Subcutaneous abdominal adipose tissue (tissue), 5 donors: ENCODE results near the gene MXRA8.

Experiments used
- H3K27ac ChIP-seq: one replicate; pipeline ENCODE4 v1.7.0; 2013; ENCODE audit warnings: low read depth, mild to moderate bottlenecking, inconsistent platforms, low read length, moderate library complexity
- H3K27me3 ChIP-seq, 5 donors: one replicate each; pipeline ENCODE4 v1.7.0; 2013; ENCODE audit warnings: low read length in 5 of 5, inconsistent platforms in 1 of 5; ENCODE audit not compliant: control insufficient read depth in 5 of 5, insufficient read depth in 4 of 5
- H3K36me3 ChIP-seq, 5 donors: one replicate each; pipeline ENCODE4 v1.7.0; 2013; ENCODE audit warnings: low read length in 5 of 5; ENCODE audit not compliant: control insufficient read depth in 5 of 5, insufficient read depth in 5 of 5
- H3K4me1 ChIP-seq, 5 donors: one replicate each; pipeline ENCODE4 v1.7.0; 2013; ENCODE audit warnings: low read length in 5 of 5, mild to moderate bottlenecking in 3 of 5, moderate library complexity in 1 of 5; ENCODE audit not compliant: control insufficient read depth in 5 of 5, insufficient read depth in 5 of 5
- H3K4me3 ChIP-seq, 5 donors: one replicate each; pipeline ENCODE4 v1.7.0; 2013; ENCODE audit warnings: low read length in 5 of 5, low read depth in 1 of 5
- H3K9ac ChIP-seq, 5 donors: one replicate each; pipeline ENCODE4 v1.7.0; 2013; ENCODE audit warnings: low read length in 5 of 5, mild to moderate bottlenecking in 4 of 5, moderate library complexity in 3 of 5
- H3K9me3 ChIP-seq, 5 donors: one replicate each; pipeline ENCODE4 v1.7.0; 2013; ENCODE audit warnings: low read length in 5 of 5; ENCODE audit not compliant: control insufficient read depth in 5 of 5
- donor health status: healthy.
- donor health status: healthy.
- donor health status: healthy.
- donor health status: healthy.
- donor health status: healthy.

The MXRA8 gene

GRCh38 chr1:1336931-1337792 is 21.2 kb downstream of the MXRA8 start:
- H3K9ac ChIP-seq, result no peak overlapping the region
- no peak overlapping the region for H3K27ac ChIP-seq
- H3K4me1 ChIP-seq, result peaks cover 0 to 8% (median 3%) of the 10 kb centered on the region in 5 donors
- H3K36me3 ChIP-seq, result peaks cover 0 to 64% (median 45%) of the 10 kb centered on the region in 5 donors
- H3K27me3 ChIP-seq, result peaks cover 0 to 1% (median 0%) of the 10 kb centered on the region in 5 donors
- H3K9me3 ChIP-seq, result no peaks in the 10 kb centered on the region
- H3K4me3 ChIP-seq, result no peak overlapping the region

DNA sequence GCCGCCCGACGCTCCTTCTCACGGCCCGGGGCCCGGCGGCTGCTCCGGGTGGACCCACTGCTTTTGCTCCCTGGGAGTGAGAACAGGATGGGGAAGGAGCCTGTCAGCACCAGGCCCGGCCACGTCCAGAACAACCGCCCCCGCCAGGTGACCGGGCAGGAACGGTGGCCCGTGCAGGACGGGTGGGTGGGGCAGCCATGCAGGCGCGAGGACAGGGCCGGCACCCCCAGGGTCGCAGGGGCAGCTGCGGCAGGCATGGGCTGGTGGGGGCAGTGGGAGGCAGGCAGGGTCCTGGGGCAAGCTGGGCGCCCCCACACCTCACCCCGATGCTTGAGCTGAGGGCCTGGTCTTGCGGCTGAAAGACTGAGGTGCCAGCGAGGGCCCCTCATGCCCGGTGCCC is 21.9 kb downstream of the MXRA8 start:
- peaks cover 0 to 8% (median 3%) of the 10 kb centered on the region in 5 donors for H3K4me1 ChIP-seq
- peaks cover 0 to 4% (median 0%) of the 10 kb centered on the region in 5 donors for H3K27me3 ChIP-seq
- no peak overlapping the region for H3K9ac ChIP-seq
- peaks cover 0 to 58% (median 40%) of the 10 kb centered on the region in 5 donors for H3K36me3 ChIP-seq
- no peak overlapping the region for H3K27ac ChIP-seq
- no peaks in the 10 kb centered on the region for H3K9me3 ChIP-seq
- no peak overlapping the region for H3K4me3 ChIP-seq

- Histone ChIP-seq H3K9me3 (no peaks in the 10 kb centered on the region), H3K27ac (no peak overlapping the region), H3K9ac (no peak overlapping the region), H3K4me3 (no peak overlapping the region), H3K27me3 (peaks cover 0 to 4% (median 0%) of the 10 kb centered on the region in 5 donors), H3K4me1 (peaks cover 0 to 14% (median 7%) of the 10 kb centered on the region in 5 donors), H3K36me3 (peaks cover 0 to 52% (median 33%) of the 10 kb centered on the region in 5 donors)
Measured at GRCh38 chr1:1335792-1336248, 22.5 kb downstream of the MXRA8 start.

GRCh38 chr1:1335283-1335682 is 23.1 kb downstream of the MXRA8 start:
- no peak overlapping the region for H3K4me3 ChIP-seq
- H3K9me3 ChIP-seq, result no peaks in the 10 kb centered on the region
- peaks cover 0 to 17% (median 7%) of the 10 kb centered on the region in 5 donors for H3K4me1 ChIP-seq
- H3K36me3 ChIP-seq, result peaks cover 0 to 46% (median 28%) of the 10 kb centered on the region in 5 donors
- peaks cover 0 to 4% (median 0%) of the 10 kb centered on the region in 5 donors for H3K27me3 ChIP-seq
- no peak overlapping the region for H3K27ac ChIP-seq
- H3K9ac ChIP-seq, result no peak overlapping the region

DNA sequence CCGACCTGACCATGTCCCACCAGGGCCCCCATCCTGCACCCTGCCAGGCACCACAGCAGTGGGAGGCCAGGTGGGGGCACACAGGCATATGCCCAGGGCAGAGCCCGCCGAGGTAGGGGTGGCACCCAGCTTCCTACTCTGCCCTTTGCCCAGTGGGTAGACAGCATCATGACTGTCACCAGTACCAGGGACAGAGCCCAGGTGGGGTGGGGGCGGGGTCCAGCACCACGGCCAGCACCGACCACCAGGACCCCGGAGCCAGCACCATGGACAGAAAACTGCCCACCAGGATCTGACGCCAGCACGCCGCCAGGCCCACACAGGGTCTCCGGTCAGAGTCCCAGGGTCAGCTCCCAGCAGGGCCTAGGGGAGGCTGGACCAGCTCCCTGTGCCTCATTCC is 23.5 kb downstream of the MXRA8 start:
- Histone ChIP-seq H3K9ac (no peak overlapping the region), H3K4me3 (no peak overlapping the region), H3K27me3 (peaks cover 0 to 4% (median 0%) of the 10 kb centered on the region in 5 donors), H3K4me1 (peaks cover 0 to 17% (median 8%) of the 10 kb centered on the region in 5 donors), H3K9me3 (no peaks in the 10 kb centered on the region), H3K27ac (no peak overlapping the region), H3K36me3 (peaks cover 0 to 42% (median 24%) of the 10 kb centered on the region in 5 donors)

DNA sequence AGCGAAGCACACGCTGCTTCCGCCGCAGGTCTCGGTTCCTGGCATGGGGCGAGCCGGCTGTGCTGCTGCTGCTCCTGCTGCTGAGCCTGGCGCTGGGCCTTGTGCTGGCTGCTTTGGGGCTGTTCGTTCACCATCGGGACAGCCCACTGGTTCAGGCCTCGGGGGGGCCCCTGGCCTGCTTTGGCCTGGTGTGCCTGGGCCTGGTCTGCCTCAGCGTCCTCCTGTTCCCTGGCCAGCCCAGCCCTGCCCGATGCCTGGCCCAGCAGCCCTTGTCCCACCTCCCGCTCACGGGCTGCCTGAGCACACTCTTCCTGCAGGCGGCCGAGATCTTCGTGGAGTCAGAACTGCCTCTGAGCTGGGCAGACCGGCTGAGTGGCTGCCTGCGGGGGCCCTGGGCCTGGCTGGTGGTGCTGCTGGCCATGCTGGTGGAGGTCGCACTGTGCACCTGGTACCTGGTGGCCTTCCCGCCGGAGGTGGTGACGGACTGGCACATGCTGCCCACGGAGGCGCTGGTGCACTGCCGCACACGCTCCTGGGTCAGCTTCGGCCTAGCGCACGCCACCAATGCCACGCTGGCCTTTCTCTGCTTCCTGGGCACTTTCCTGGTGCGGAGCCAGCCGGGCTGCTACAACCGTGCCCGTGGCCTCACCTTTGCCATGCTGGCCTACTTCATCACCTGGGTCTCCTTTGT is 24.7 kb downstream of the MXRA8 start:
- Histone ChIP-seq H3K27ac (no peak overlapping the region), H3K9me3 (no peaks in the 10 kb centered on the region)

GRCh38 chr1:1332774-1333480 is 25.4 kb downstream of the MXRA8 start:
- Histone ChIP-seq H3K9me3 (no peaks in the 10 kb centered on the region), H3K4me3 (no peak overlapping the region), H3K9ac (peak overlapping the region in 1 of 5 donors; percentile 39), H3K27me3 (peaks cover 0 to 4% (median 0%) of the 10 kb centered on the region in 5 donors), H3K36me3 (peaks cover 0 to 37% (median 25%) of the 10 kb centered on the region in 5 donors), H3K4me1 (peaks cover 0 to 17% (median 10%) of the 10 kb centered on the region in 5 donors), H3K27ac (no peak overlapping the region)

More for the DNA sequence above, 24.7 kb downstream of the MXRA8 start:
- Histone ChIP-seq H3K9ac (peak overlapping the region in 1 of 5 donors; percentile 39), H3K4me3 (no peak overlapping the region), H3K27me3 (peaks cover 0 to 4% (median 0%) of the 10 kb centered on the region in 5 donors), H3K36me3 (peaks cover 0 to 36% (median 24%) of the 10 kb centered on the region in 5 donors), H3K4me1 (peaks cover 0 to 17% (median 10%) of the 10 kb centered on the region in 5 donors)

GRCh38 chr1:1332031-1332755 is 26.2 kb downstream of the MXRA8 start:
- Histone ChIP-seq H3K9ac (no peak overlapping the region), H3K27me3 (peaks cover 0 to 4% (median 0%) of the 10 kb centered on the region in 5 donors), H3K36me3 (peaks cover 0 to 40% (median 28%) of the 10 kb centered on the region in 5 donors), H3K4me1 (peaks cover 0 to 17% (median 10%) of the 10 kb centered on the region in 5 donors), H3K9me3 (no peaks in the 10 kb centered on the region), H3K27ac (no peak overlapping the region), H3K4me3 (no peak overlapping the region)
